GM12875 (cell line): Measurements from ENCODE around the gene PSMD13.

ENCODE experiments used
- H3K4me3 ChIP-seq: one replicate; pipeline ENCODE4 v1.5.1; 2011; ENCODE audit warnings: low read depth, low read length, control low read depth
- CTCF ChIP-seq: IDR thresholded peaks from 2 replicates; pipeline ENCODE4 v1.5.1; 2011; ENCODE audit warnings: low read depth, mild to moderate bottlenecking, control low read depth, inconsistent platforms, low read length, moderate library complexity, borderline replicate concordance; ENCODE audit not compliant: insufficient read depth

The PSMD13 gene

GRCh38 chr11:293852-294661 lies 57.3 kb downstream of the PSMD13 start:
- H3K4me3 ChIP-seq = no peak overlapping the region
- no peak for TF ChIP-seq CTCF

GRCh38 chr11:294780-295179 lies 58.0 kb downstream of the PSMD13 start:
- no peak for TF ChIP-seq CTCF

GRCh38 chr11:295351-296170 lies 58.8 kb downstream of the PSMD13 start:
- TF ChIP-seq CTCF = no peak
- no peak overlapping the region for H3K4me3 ChIP-seq

More at GRCh38 chr11:294780-295179, 58.0 kb downstream of the PSMD13 start:
- no peak overlapping the region for H3K4me3 ChIP-seq

GRCh38 chr11:296171-297050 lies 59.6 kb downstream of the PSMD13 start:
- H3K4me3 ChIP-seq = no peak overlapping the region
- no peak for TF ChIP-seq CTCF

GRCh38 chr11:297051-297585 lies 60.3 kb downstream of the PSMD13 start:
- no peak overlapping the region for H3K4me3 ChIP-seq
- no peak for TF ChIP-seq CTCF

GRCh38 chr11:297586-298405 lies 61.0 kb downstream of the PSMD13 start:
- no peak overlapping the region for H3K4me3 ChIP-seq
- TF ChIP-seq CTCF = no peak
